Measurements from ENCODE around the gene NRP2. TPM values are rescaled to one million over a fixed set of nuclear protein-coding genes. Genes with fewer than 3 reads are reported as not detected.

NRP2 gene
- total and polyA plus RNA-seq, 10 donors, result 3.1 to 49.9 (median 26.2) TPM

DNA sequence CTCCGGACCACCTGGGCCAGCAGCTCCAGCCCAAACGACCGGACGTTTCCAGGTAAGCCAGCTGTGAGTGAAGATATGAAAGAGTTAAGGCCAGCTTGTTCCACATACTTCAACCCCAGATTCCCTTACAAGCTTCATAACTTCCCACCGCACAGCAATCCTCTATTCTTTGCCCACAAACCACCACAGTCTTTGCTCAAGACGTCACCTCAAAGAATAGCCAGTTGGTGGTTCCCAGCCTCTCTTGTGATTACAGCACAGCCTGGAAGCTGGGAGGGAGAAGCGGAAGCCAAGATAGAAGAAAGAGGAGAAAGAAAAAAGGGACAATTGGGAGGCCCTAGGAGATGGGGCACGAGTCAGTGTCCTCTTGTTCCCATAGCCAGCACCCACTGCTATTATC is 70.6 kb downstream of the NRP2 start:
- Histone ChIP-seq H3K4me3 (no peak overlapping the region), H3K4me1 (peaks cover 0 to 4% (median 0%) of the 10 kb centered on the region in 6 donors), H3K36me3 (peaks cover 0 to 27% (median 3%) of the 10 kb centered on the region in 6 donors), H3K27ac (no peak overlapping the region), H3K27me3 (replicated peaks in 1 of 7) (no peaks in the 10 kb centered on the region), H3K9me3 (no peaks in the 10 kb centered on the region)
- TF ChIP-seq POLR2A (IDR thresholded peaks at IDR 0.05) (no peak), POLR2AphosphoS5 (IDR thresholded peaks at IDR 0.05) (no peak)
- TF ChIP-seq, protein P1, sequence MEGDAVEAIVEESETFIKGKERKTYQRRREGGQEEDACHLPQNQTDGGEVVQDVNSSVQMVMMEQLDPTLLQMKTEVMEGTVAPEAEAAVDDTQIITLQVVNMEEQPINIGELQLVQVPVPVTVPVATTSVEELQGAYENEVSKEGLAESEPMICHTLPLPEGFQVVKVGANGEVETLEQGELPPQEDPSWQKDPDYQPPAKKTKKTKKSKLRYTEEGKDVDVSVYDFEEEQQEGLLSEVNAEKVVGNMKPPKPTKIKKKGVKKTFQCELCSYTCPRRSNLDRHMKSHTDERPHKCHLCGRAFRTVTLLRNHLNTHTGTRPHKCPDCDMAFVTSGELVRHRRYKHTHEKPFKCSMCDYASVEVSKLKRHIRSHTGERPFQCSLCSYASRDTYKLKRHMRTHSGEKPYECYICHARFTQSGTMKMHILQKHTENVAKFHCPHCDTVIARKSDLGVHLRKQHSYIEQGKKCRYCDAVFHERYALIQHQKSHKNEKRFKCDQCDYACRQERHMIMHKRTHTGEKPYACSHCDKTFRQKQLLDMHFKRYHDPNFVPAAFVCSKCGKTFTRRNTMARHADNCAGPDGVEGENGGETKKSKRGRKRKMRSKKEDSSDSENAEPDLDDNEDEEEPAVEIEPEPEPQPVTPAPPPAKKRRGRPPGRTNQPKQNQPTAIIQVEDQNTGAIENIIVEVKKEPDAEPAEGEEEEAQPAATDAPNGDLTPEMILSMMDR (IDR thresholded peaks at IDR 0.05 in 8 of 11, conservative IDR thresholded peaks at IDR 0.05 in 3 of 11), result no peak
- intact Hi-C loops (cut with DNase I; ENCODE audit: low total_unique reads), result no loop called here
- WGBS, 5 donors, result 82 to 91% (median 90%) methylated on average over 8 of the region's 8 CpGs
- DNase-seq, result no peak

DNA sequence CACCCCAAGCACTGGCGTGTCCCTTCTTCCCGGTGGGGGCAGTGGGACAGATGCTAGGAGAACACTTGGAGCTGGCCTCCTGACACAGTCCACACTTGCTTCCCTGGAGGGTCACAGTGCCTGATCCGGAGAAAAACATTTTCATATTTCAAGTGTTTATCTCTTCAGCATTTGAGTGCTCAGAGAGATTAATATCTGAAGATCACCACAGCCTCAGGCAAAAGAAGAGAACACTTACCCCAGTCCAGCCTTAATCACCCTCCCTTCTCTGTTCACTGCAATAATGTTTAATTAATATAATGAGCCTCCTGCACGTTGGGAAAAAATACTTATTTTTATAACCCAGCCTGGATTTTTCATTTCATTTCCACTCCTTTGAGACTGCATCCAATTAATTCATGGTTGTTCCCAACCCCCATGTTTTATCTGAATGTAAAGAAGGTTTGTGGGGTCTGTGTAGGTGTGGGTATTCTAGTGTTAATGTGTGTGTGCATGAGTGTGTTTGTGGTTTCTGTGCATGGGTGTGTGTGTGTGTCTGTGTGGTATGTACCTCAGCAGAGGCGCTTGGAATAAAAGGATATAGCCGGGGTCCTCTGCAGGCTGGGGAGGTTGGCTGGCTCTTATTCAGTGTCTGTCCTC is 72.1 kb downstream of the NRP2 start:
- DNase-seq, result no peak
- Histone ChIP-seq H3K27me3 (replicated peaks in 1 of 7) (no peaks in the 10 kb centered on the region), H3K27ac (no peak overlapping the region), H3K9me3 (no peaks in the 10 kb centered on the region), H3K4me3 (no peak overlapping the region), H3K36me3 (peaks cover 0 to 23% (median 3%) of the 10 kb centered on the region in 6 donors), H3K4me1 (peaks cover 0 to 4% (median 0%) of the 10 kb centered on the region in 6 donors)
- intact Hi-C loops (cut with DNase I; ENCODE audit: low total_unique reads), result no loop called here
- no peak for TF ChIP-seq POLR2A (IDR thresholded peaks at IDR 0.05)
- TF ChIP-seq, protein P1 (IDR thresholded peaks at IDR 0.05 in 8 of 11, conservative IDR thresholded peaks at IDR 0.05 in 3 of 11), result no peak
- no peak for TF ChIP-seq POLR2AphosphoS5 (IDR thresholded peaks at IDR 0.05)
- 69 to 87% (median 75%) methylated on average over 6 of the region's 6 CpGs for WGBS, 5 donors

DNA sequence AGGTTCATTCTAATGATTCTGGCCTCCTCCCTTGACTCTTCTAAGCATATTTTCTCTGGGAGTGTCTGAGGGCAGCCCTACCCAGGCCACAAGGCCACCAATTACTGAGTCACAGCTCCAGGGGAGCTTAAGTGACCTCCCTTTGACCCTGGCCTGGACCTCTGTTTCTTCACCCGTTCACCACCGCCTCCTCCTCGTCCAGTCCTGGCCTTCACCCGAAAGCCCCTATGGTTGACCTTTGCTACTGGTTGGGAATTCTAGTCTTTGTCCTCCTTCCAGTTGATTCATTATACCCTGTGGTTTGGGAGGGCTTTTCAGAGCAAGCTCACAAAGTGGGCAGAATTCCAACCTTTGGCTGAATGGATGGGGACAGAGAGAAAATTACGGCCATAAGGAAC is 72.6 kb downstream of the NRP2 start:
- Histone ChIP-seq H3K27ac (peak overlapping the region in 3 of 8 donors; percentile 46 to 57 (median 53)), H3K36me3 (peaks cover 0 to 18% (median 3%) of the 10 kb centered on the region in 6 donors), H3K4me3 (no peak overlapping the region), H3K9me3 (no peaks in the 10 kb centered on the region), H3K4me1 (peaks cover 0 to 4% (median 0%) of the 10 kb centered on the region in 6 donors), H3K27me3 (replicated peaks in 1 of 7) (no peaks in the 10 kb centered on the region)
- 59 to 68% (median 64%) methylated on average over 5 of the region's 5 CpGs for WGBS, 5 donors
- no peak for DNase-seq
- intact Hi-C loops (cut with DNase I; ENCODE audit: low total_unique reads), result no loop called here
- peak in 2 of 3 donors; percentile 40 to 55 for TF ChIP-seq POLR2AphosphoS5 (IDR thresholded peaks at IDR 0.05)
- TF ChIP-seq POLR2A (IDR thresholded peaks at IDR 0.05), result no peak

DNA sequence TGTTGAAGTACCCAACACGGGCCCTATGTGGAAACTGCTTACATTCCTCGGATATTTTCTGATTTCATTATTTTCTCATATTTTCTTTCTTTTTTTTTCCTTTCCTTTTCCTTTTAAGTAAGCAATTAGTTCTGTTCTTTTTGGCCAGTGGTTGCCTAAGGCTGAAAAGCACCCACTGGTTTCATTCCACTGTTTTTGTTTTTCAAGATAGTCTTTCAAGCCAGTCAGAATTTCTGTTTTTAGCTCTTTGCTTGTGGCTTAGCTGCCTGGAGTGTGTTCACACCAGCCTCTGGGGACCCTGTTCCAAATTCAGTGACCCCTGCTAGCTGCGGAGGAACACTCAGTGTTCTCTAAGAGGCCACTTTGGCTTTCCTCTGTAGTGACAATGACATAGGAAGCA is 73.6 kb downstream of the NRP2 start:
- DNase-seq, result no peak
- intact Hi-C loops (cut with DNase I; ENCODE audit: low total_unique reads), result no loop called here
- TF ChIP-seq, protein P1 (IDR thresholded peaks at IDR 0.05 in 8 of 11, conservative IDR thresholded peaks at IDR 0.05 in 3 of 11), result no peak
- no peak for TF ChIP-seq POLR2AphosphoS5 (IDR thresholded peaks at IDR 0.05)
- no peak for TF ChIP-seq POLR2A (IDR thresholded peaks at IDR 0.05)
- Histone ChIP-seq H3K27me3 (replicated peaks in 1 of 7) (no peaks in the 10 kb centered on the region), H3K9me3 (no peaks in the 10 kb centered on the region), H3K36me3 (peaks cover 0 to 15% (median 3%) of the 10 kb centered on the region in 6 donors), H3K4me1 (peaks cover 0 to 4% (median 0%) of the 10 kb centered on the region in 6 donors), H3K4me3 (no peak overlapping the region), H3K27ac (peak overlapping the region in 5 of 8 donors; percentile 27 to 57 (median 46))
- WGBS, 5 donors, result 60 to 85% (median 81%) methylated on average over 3 of the region's 3 CpGs
